Astrocyte of the cerebellum (primary cell): ENCODE measurements around the gene SPP1.

Experiments used
- DNase-seq: peaks from one replicate; pipeline ENCODE4 v3.0.0-alpha.2; 2011; ENCODE audit warnings: low read depth
- H3K4me3 ChIP-seq: 2 replicates; pipeline ENCODE4 v1.5.1; 2011; ENCODE audit warnings: mild to moderate bottlenecking, low read depth, low read length, moderate library complexity
- CTCF ChIP-seq: IDR thresholded peaks from 2 replicates; pipeline ENCODE4 v1.5.1; 2012; ENCODE audit warnings: low read length, low read depth, moderate library complexity, mild to moderate bottlenecking; ENCODE audit errors: missing control alignments
- in situ Hi-C: cut with HindIII; loops from 2 replicates; pipeline ENCODE4 v1.10.0; 2017; ENCODE audit warnings: low sequenced_read_pairs

Gene SPP1

GRCh38 chr4:87974856-87975462 is 555 bp upstream of the SPP1 start:
- DNase-seq, result no peak
- in situ Hi-C loops, result loop anchor here (25.0 kb wide), 1 partner anchor 113 kb away; no protein-coding TSS in a partner anchor
- H3K4me3 ChIP-seq, result no peak overlapping the region
- TF ChIP-seq CTCF, result no peak

GRCh38 chr4:87977521-87978278 is 2.2 kb downstream of the SPP1 start:
- in situ Hi-C loops, result no loop called here
- H3K4me3 ChIP-seq, result no peak overlapping the region
- no peak for TF ChIP-seq CTCF
- no peak for DNase-seq

GRCh38 chr4:87978681-87979080 is 3.2 kb downstream of the SPP1 start:
- TF ChIP-seq CTCF, result no peak
- DNase-seq, result no peak
- no peak overlapping the region for H3K4me3 ChIP-seq
- in situ Hi-C loops, result no loop called here

GRCh38 chr4:87979810-87980209 is 4.3 kb downstream of the SPP1 start:
- in situ Hi-C loops, result no loop called here
- H3K4me3 ChIP-seq, result no peak overlapping the region
- DNase-seq, result no peak
- no peak for TF ChIP-seq CTCF

- DNase-seq, result no peak
- no peak for TF ChIP-seq CTCF
These were observed 6.0 kb downstream of the SPP1 start for GRCh38 chr4:87981486-87981885.

GRCh38 chr4:87982036-87982435 is 6.5 kb downstream of the SPP1 start:
- TF ChIP-seq CTCF, result no peak
- in situ Hi-C loops, result no loop called here
- no peak overlapping the region for H3K4me3 ChIP-seq
- DNase-seq, result no peak

More at GRCh38 chr4:87981486-87981885, 6.0 kb downstream of the SPP1 start:
- in situ Hi-C loops, result no loop called here
- H3K4me3 ChIP-seq, result no peak overlapping the region
